ENCODE data around the gene SMAD6. TPM values are rescaled to one million over a fixed set of nuclear protein-coding genes. Genes with fewer than 3 reads are reported as not detected.
"Not testable (repeated sequence)": the region's sequence is repeated elsewhere in the genome, so short reads cannot be mapped to it uniquely, and the experiment has no call there.

The SMAD6 gene
- total RNA-seq, 1 donor: 1.9 TPM

DNA sequence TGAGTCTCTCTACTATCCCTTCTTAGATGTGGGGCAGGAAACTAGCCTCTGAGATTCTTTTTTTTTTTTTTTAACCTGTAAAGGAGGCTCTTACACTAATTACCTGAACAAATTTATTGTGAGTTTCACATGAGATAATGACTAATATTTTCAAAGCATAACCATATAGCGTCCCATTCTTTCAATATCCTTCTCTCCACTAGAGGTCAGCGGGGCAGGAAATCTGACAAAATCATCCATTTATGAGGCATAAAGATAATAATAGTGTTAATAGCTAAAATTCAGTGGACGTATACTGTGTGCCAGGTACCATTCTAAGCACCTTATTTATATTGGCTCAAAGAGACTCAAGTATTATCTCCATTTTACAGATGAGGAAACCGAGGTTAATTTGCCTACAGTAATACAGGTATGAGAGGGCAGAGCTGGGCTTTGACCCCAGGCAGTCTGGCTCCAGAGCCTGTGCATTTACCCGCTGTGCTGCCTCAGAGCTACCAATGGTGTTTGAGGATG lies 16.3 kb upstream of the SMAD6 start:
- Histone ChIP-seq H3K4me1 (ENCODE audit: insufficient read depth, low read length) (no peaks in the 10 kb centered on the region), H3K9me3 (ENCODE audit: low read depth, low read length) (no peaks in the 10 kb centered on the region), H3K27me3 (ENCODE audit: insufficient read depth, low read length) (no peaks in the 10 kb centered on the region), H3K4me3 (ENCODE audit: low read length) (no peak overlapping the region)

DNA sequence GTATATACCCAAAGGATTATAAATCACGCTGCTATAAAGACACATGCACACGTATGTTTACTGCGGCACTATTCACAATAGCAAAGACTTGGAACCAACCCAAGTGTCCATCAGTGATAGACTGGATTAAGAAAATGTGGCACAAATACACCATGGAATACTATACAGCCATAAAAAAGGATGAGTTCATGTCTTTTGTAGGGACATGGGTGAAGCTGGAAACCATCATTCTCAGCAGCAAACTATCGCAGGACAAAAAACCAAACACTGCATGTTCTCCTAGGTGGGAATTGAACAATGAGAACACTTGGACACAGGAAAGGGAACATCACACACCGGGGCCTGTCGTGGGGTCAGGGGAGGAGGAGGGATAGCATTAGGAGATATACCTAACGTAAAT lies 11.1 kb upstream of the SMAD6 start:
- H3K4me3 ChIP-seq (ENCODE audit: low read length); H3K9me3 ChIP-seq (ENCODE audit: low read depth, low read length); H3K27me3 ChIP-seq (ENCODE audit: insufficient read depth, low read length): not testable (repeated sequence)
- peaks cover 17% of the 10 kb centered on the region for H3K4me1 ChIP-seq (ENCODE audit: insufficient read depth, low read length)

DNA sequence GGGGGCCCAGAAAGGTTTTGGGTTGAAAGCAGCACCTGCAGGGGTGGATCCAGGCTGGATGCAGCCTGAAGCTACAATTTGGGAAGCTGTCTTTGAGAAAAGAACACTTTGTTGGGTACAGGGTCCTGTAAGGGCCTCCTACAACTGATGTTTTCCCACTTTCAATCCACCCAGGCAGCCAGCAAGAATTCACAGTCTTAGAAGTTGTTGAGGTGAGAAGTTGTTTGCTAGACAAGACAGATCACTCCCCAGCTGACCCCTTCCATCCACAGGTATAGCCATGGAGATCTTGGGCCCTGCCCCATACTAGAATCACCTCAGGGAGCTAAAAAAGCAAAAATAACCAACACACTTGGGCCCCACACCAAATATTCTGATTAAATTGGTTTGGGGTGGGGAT lies 10.3 kb upstream of the SMAD6 start:
- Histone ChIP-seq H3K9me3 (ENCODE audit: low read depth, low read length) (no peaks in the 10 kb centered on the region), H3K4me1 (ENCODE audit: insufficient read depth, low read length) (peaks cover 17% of the 10 kb centered on the region), H3K27me3 (ENCODE audit: insufficient read depth, low read length) (no peaks in the 10 kb centered on the region), H3K4me3 (ENCODE audit: low read length) (no peak overlapping the region)

DNA sequence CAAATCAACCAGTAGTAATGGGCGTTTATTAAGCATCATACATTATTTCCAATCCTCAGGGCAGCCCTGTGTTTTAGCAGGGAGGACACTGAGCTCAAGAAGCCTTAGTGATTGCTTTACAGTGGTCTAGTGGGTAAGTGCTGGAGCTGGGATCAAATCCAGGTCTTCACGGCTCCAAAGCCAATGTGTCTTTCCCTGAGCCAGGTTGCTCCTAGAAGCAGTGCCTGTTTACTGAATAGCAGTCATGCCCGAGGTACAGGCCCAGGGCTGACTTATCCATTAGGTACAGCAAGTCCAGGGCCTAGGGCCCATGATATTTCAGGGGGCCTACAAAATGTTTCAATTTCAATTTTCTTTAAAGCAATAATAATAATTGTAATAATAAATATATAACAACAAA lies 9.6 kb upstream of the SMAD6 start:
- no peak overlapping the region for H3K4me3 ChIP-seq (ENCODE audit: low read length)
- no peaks in the 10 kb centered on the region for H3K27me3 ChIP-seq (ENCODE audit: insufficient read depth, low read length)
- peaks cover 17% of the 10 kb centered on the region for H3K4me1 ChIP-seq (ENCODE audit: insufficient read depth, low read length)
- H3K9me3 ChIP-seq (ENCODE audit: low read depth, low read length): no peaks in the 10 kb centered on the region

DNA sequence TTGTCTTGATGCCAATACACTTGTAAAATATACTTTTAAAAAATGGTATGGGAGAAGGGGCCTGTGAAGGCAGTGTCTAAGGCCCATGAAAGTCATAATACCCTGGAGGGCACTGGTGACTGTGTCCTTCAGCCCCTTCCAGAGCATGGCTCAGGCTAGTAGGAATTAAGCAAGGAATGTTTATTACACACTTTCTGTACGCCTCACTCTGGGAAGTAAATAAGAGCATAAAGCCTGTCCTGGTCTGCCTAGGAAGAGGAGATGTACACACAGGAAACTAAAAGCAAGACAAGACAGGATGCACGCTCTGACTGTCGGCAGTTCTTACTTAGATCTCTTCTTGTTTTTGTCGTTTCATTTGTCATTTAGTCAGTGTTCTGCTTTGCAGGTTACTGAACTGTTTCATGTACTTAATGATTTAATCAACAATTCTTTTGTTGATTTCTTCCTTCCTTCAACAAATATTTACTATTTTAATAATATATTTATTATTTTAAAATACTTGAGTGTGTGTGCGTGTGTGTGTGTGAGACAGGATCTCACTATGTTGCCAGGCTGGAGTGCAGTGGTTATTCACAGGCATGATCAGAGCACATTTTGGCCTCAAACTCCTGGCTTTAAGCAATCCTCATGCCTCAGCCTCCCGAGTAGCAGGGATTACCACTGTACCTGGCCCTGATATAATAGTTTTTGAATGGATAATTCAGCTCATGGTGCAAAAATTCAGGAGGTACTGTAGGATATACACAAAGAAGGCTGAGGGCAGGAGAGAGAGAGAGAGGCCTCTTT lies 9.0 kb upstream of the SMAD6 start:
- Histone ChIP-seq H3K27me3 (ENCODE audit: insufficient read depth, low read length) (no peaks in the 10 kb centered on the region), H3K4me1 (ENCODE audit: insufficient read depth, low read length) (peaks cover 17% of the 10 kb centered on the region), H3K4me3 (ENCODE audit: low read length) (no peak overlapping the region), H3K9me3 (ENCODE audit: low read depth, low read length) (no peaks in the 10 kb centered on the region)

DNA sequence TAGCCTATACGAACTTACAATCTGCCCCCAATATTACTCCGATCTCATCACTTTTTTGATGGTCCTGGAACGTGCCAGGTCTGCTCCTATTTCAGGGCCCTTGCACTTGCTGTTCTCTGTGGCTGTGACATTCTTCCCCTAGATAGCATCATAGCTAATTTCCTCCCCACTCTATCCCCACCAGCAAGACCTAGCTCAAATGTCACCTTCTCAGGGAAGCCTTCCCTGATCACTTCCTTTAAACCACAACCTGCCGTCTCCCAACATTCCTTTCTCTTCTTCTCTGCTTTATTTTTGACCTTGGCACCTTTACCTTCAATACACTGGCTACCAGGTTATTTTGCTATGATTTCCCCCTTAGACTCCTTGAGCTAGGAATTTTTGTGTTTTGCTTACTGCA lies 5.3 kb upstream of the SMAD6 start:
- Histone ChIP-seq H3K4me3 (ENCODE audit: low read length) (no peak overlapping the region), H3K27me3 (ENCODE audit: insufficient read depth, low read length) (no peaks in the 10 kb centered on the region), H3K4me1 (ENCODE audit: insufficient read depth, low read length) (peaks cover 25% of the 10 kb centered on the region), H3K9me3 (ENCODE audit: low read depth, low read length) (no peaks in the 10 kb centered on the region)

DNA sequence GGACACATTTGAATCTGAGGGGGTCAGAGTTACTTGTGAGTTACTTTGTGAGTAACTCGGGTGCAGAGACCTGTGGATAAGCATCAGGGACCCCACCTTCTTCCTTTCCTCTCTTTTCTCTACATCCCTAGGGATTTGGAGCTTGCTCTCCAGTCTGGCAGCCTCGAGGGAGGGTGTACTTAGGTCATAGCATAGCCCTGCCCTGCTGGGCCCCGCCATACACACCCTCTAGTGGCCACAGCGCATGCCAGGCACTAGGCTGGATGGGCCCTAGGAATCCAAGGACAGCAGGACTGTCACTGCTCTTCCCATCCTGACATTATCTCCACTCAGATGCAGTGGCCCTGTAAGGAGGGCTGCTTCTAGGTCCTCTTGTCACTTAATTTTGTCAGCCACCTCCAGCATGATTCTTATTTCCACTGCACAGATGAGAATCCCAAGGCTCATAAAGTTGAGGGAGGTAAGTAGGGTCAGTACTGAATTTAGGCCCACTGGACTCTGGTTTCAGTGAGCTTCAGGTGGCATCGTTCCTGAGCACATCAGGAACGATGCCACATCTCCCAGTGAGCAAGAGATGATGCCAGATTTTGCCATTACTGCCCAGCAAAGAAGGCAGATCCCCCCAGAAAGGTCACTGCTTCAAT lies 3.6 kb upstream of the SMAD6 start:
- no peaks in the 10 kb centered on the region for H3K9me3 ChIP-seq (ENCODE audit: low read depth, low read length)
- peaks cover 6% of the 10 kb centered on the region for H3K27me3 ChIP-seq (ENCODE audit: insufficient read depth, low read length)
- peaks cover 23% of the 10 kb centered on the region for H3K4me1 ChIP-seq (ENCODE audit: insufficient read depth, low read length)
- no peak overlapping the region for H3K4me3 ChIP-seq (ENCODE audit: low read length)

DNA sequence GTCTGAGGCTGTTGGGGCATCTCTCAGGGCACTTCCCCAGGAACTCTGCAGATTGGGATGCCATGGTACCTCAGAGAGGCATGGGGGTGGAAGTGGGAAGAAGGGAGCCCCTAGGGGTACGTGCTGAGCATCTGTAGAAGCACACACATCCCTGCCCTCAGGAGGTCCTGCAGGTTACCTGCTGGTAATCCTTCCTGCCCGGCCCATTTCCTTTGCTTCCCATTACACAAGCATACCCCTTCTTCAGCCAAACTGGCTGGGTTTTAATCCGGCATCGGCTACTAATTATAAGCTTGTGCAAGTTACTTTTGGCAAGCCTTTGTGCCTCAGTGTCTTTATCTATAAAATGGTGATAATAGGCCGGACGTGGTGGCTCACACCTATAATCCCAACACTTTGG lies 3.1 kb upstream of the SMAD6 start:
- H3K4me1 ChIP-seq (ENCODE audit: insufficient read depth, low read length): peaks cover 25% of the 10 kb centered on the region
- H3K4me3 ChIP-seq (ENCODE audit: low read length): no peak overlapping the region
- H3K9me3 ChIP-seq (ENCODE audit: low read depth, low read length): no peaks in the 10 kb centered on the region
- H3K27me3 ChIP-seq (ENCODE audit: insufficient read depth, low read length): peaks cover 7% of the 10 kb centered on the region

DNA sequence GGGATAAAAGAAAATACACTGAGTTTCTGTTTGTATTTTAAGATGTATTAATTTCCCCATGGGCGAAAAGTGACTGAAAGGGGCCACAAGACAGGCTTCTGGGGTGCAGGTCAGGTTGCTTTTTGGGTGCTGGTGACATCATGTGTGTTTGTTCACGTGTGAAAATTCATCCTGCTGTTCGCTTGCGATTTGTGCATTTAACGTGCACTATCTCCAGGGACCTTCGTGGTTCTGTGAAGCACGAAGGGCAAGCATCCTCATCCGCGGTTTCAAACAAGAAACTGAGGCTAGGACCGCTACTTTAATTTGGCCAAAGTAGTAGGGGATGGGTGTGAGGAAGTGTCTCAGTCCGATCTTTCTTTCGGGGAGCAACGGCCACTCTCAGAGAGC lies 1.6 kb upstream of the SMAD6 start:
- peaks cover 19% of the 10 kb centered on the region for H3K27me3 ChIP-seq (ENCODE audit: insufficient read depth, low read length)
- H3K4me1 ChIP-seq (ENCODE audit: insufficient read depth, low read length): peaks cover 29% of the 10 kb centered on the region
- H3K4me3 ChIP-seq (ENCODE audit: low read length): peak overlapping the region; percentile 50
- no peaks in the 10 kb centered on the region for H3K9me3 ChIP-seq (ENCODE audit: low read depth, low read length)

DNA sequence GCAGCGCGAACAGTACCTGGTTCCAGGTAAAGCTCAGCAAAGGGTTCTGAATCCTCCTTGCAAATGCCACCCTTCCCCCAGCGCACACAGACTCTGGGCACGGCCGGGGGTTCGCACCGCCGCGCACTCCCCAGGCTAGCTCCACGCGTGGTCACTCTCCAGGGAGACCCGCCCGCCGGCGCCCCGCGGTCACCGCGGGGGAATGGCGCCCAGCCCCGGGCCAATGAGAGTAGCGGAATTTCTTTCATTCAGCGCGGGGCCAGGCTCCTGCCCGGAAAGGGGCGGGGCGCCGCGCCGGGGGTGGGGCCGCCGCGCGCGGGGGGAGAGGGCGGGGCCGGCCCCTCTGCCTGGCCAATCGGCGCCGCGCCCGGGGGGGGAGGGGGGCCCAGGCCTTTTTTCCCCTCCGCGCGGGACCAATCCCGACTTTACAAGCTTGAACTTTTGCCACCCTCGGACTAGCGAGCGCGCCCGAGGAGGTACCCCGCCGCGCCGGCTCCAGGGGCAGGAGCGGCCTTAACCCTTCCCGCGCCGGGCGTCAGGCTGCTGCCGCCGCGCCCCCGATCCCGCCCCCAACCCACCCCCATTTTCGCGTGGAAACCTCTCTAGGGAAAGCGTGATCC lies 1.1 kb upstream of the SMAD6 start:
- peaks cover 21% of the 10 kb centered on the region for H3K27me3 ChIP-seq (ENCODE audit: insufficient read depth, low read length)
- H3K4me1 ChIP-seq (ENCODE audit: insufficient read depth, low read length): peaks cover 29% of the 10 kb centered on the region
- H3K4me3 ChIP-seq (ENCODE audit: low read length): peak overlapping the region; percentile 57
- no peaks in the 10 kb centered on the region for H3K9me3 ChIP-seq (ENCODE audit: low read depth, low read length)

DNA sequence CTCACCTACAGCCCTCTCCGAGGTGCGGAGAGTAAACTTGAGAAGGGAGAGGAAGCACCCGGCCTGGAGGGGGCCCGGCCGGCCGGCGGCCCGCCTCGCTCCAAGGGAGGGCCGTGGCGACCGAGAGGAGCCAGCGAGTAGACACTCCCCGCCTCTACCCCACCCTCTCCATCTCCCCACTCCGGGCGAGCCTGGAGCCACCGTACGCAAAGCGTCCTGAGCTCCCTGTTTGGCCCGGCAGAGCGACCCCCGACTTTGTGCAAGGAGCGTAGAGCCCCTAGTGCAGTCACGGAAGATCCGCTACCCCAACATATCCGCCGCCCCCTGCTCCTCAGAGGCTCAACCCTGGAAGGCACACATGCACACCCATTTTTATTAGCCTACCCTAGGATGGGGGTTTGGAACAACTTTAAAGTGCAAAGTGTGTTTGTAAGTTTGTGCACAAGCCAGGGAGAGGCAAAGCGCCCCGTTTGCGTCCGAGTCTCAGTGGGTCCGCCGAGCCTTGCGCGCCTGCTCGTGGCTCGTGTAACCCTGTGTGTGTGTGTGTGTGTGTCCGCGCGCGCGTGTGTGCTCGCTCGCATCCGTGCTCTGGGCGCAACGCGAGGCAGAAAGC lies 508 bp upstream of the SMAD6 start:
- no peaks in the 10 kb centered on the region for H3K9me3 ChIP-seq (ENCODE audit: low read depth, low read length)
- peaks cover 21% of the 10 kb centered on the region for H3K27me3 ChIP-seq (ENCODE audit: insufficient read depth, low read length)
- H3K4me1 ChIP-seq (ENCODE audit: insufficient read depth, low read length): peaks cover 29% of the 10 kb centered on the region
- peak overlapping the region; percentile 57 for H3K4me3 ChIP-seq (ENCODE audit: low read length)

DNA sequence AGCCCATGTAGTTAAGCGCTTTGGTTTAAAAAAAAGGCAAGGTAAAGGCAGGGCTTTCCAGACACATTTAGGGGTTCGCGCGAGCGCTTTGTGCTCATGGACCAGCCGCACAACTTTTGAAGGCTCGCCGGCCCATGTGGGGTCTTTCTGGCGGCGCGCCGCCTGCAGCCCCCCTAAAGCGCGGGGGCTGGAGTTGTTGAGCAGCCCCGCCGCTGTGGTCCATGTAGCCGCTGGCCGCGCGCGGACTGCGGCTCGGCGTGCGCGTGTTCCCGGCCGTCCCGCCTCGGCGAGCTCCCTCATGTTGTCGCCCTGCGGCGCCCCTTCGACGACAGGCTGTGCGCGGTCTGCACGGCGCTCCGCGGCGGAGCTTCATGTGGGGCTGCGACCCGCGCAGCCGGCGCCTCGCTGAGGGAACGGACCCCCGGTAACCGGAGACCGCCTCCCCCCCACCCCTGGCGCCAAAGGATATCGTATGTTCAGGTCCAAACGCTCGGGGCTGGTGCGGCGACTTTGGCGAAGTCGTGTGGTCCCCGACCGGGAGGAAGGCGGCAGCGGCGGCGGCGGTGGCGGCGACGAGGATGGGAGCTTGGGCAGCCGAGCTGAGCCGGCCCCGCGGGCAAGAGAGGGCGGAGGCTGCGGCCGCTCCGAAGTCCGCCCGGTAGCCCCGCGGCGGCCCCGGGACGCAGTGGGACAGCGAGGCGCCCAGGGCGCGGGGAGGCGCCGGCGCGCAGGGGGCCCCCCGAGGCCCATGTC lies 927 bp downstream of the SMAD6 start:
- Histone ChIP-seq H3K4me1 (ENCODE audit: insufficient read depth, low read length) (peaks cover 29% of the 10 kb centered on the region), H3K9me3 (ENCODE audit: low read depth, low read length) (no peaks in the 10 kb centered on the region), H3K4me3 (ENCODE audit: low read length) (peak overlapping the region; percentile 57), H3K27me3 (ENCODE audit: insufficient read depth, low read length) (peaks cover 21% of the 10 kb centered on the region)

DNA sequence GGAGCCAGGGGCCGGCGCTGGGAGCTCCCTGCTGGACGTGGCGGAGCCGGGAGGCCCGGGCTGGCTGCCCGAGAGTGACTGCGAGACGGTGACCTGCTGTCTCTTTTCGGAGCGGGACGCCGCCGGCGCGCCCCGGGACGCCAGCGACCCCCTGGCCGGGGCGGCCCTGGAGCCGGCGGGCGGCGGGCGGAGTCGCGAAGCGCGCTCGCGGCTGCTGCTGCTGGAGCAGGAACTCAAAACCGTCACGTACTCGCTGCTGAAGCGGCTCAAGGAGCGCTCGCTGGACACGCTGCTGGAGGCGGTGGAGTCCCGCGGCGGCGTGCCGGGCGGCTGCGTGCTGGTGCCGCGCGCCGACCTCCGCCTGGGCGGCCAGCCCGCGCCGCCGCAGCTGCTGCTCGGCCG lies 1.5 kb downstream of the SMAD6 start:
- Histone ChIP-seq H3K27me3 (ENCODE audit: insufficient read depth, low read length) (peaks cover 21% of the 10 kb centered on the region), H3K4me3 (ENCODE audit: low read length) (peak overlapping the region; percentile 57), H3K9me3 (ENCODE audit: low read depth, low read length) (no peaks in the 10 kb centered on the region), H3K4me1 (ENCODE audit: insufficient read depth, low read length) (peaks cover 29% of the 10 kb centered on the region)

DNA sequence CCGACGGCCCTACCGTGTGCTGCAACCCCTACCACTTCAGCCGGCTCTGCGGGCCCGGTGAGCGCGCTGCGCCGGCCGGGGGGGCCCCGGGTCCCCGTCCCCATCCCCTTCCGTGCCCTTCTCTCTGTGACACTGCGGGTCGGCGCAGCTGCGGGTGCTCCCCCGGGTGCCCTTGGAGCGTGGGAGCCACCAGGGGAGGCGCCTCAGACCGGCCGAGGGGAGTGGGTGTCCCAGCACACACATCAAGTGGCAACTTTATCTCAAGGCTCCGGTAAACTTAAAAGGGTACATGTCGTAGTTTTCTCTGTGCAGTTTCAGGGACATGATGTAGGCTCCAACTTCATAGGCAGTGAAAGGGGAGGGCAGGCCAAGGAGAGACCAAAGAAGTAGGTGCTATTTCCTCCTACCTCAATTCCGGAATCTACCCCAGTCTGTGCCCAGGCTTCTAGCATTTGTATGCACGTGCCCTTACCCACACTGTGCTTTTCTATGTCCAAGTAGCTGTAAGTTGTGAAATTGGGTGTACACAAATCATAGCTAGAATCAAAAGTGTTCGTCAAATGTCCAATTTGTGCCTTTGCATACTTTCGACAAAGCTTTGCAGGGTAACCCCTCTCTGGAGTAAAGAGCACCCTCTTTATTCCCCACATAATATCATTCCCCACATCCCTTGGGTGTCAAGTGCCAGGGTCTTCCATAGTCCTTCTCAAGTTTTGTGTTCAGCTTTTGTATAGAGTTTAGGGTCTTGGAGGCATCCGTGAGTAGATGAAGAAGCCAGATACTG lies 2.2 kb downstream of the SMAD6 start:
- peaks cover 21% of the 10 kb centered on the region for H3K27me3 ChIP-seq (ENCODE audit: insufficient read depth, low read length)
- peaks cover 29% of the 10 kb centered on the region for H3K4me1 ChIP-seq (ENCODE audit: insufficient read depth, low read length)
- H3K4me3 ChIP-seq (ENCODE audit: low read length): no peak overlapping the region
- H3K9me3 ChIP-seq (ENCODE audit: low read depth, low read length): no peaks in the 10 kb centered on the region
